ENCODE results near the gene RTKN2.

Gene RTKN2

DNA sequence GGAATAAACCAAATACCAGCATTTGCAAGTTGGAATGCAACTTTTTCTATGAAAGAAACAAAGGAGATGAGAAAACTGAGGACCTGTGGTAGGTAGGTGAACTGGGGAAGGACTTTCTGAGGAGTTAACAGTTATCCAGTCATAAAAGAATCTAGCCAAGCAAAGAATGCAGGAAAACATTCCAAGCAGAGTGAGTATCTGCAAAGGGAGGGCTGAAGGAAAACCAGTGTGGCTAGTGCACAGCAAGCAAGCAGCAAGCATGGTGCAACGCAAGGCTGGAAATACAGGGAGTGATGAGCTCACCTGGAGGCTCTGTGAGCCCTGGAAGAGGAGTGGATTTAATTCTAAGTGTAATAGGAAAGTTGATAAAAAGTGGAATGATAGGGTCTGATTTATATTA is 44.0 kb downstream of the RTKN2 start:
- peak; percentile 80 for DNase-seq (ENCODE audit: low read depth)

GRCh38 chr10:62217683-62218082 is 51.0 kb downstream of the RTKN2 start:
- no peak for DNase-seq (ENCODE audit: low read depth)

GRCh38 chr10:62214364-62214874 is 54.2 kb downstream of the RTKN2 start:
- DNase-seq (ENCODE audit: low read depth) = no peak

DNA sequence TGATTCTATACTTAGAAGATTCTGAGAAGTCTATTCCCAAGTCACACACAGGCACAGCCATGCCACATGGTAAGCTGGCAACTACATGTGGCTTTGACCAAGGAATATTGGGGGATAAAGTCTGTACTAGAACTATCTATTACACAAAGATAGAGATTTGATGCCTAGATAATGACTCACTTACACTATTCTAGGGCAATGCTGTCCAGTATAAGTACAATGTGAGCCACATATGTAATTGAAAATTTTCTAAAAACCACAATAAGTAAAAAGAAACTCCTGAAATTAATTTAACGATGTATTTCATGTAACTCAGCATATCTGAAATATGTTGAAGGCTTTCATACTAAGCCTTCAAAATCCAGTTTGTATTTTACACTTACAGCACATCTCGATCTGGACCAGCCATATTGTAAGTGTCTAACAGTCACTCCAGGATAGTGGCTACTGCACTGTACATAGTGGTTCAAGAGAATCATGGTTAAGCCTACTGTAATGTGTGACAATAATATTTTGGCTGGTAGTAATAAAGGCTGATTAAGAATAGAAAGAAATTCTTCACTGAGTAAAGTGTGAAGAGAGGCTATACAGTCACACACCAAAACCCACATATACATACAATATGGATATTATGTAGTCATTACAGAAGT is 62.8 kb downstream of the RTKN2 start:
- no peak for DNase-seq (ENCODE audit: low read depth)

GRCh38 chr10:62199584-62199983 is 69.1 kb downstream of the RTKN2 start:
- DNase-seq (ENCODE audit: low read depth) = no peak

GRCh38 chr10:62196528-62196927 is 72.1 kb downstream of the RTKN2 start:
- no peak for DNase-seq (ENCODE audit: low read depth)

DNA sequence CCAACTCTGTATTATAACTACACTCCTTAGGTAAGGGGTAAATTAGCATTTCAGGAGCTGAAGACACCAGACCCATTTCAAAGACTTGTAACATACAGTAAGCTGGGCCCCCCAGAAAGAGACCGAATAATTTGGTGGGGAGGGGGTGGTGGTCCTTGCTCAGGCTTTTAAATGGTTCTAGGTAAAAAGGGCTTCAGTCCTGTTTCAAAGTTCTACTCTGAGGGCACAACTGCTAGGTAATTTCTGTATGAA is 73.0 kb downstream of the RTKN2 start:
- DNase-seq (ENCODE audit: low read depth) = no peak

DNA sequence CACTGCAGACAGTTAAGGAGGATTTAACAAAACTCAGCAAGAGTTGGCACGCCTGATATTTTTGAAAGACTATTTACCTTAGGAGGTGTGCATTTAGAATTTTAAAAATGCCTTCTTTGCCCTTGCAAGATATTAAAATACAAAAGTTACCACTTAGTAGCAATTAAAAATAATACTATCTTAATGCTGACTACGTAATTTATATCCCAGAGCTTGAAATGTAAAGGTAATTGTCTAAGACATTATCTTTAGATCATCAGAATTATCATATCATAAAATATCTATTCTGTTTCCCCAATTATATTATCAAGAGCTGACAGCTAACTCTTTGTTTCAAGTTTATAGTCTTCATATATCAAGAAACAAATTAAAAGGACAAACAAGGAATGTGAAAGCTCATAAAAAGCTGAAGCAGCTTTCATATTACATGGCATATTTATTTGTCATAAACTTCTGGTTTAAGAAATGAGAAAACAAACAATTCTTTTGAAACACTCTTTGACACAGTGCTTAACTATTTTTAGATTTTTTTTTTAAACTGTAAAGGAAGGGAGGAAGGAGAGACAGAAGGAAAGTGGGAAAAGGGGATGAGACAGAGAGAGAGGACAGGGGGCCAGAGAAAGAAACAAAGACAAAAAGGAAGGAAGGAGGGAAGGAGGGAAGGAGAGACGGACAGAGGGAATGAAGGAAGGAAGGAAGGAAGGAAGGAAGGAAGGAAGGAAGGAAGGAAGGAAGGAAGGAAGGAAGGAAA is 73.5 kb downstream of the RTKN2 start:
- DNase-seq (ENCODE audit: low read depth) = no peak

DNA sequence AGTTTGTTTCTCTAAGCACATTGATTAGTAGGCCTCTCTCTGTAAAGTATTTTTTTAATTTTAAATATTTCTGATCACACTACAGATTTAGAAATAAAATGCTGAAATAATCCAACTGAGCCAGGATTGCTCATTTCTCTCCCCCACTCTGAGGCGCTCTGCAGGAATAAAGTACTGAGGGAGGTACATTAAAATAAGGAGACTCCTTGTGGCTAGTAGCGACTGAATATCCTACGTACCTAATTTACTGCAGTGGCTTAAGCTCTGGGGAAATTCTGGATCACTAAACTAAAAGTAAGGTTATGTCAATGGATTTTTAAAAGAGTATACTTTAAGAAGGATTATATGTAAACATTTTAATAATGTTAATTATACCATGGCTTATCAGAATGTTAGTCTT is 75.2 kb downstream of the RTKN2 start:
- no peak for DNase-seq (ENCODE audit: low read depth)

GRCh38 chr10:62189131-62189530 is 79.5 kb downstream of the RTKN2 start:
- no peak for DNase-seq (ENCODE audit: low read depth)

- DNase-seq (ENCODE audit: low read depth) = no peak
These were observed 80.5 kb downstream of the RTKN2 start for GRCh38 chr10:62188021-62188616.

GRCh38 chr10:62186999-62187675 is 81.5 kb downstream of the RTKN2 start:
- peak; percentile 61 for DNase-seq (ENCODE audit: low read depth)

DNA sequence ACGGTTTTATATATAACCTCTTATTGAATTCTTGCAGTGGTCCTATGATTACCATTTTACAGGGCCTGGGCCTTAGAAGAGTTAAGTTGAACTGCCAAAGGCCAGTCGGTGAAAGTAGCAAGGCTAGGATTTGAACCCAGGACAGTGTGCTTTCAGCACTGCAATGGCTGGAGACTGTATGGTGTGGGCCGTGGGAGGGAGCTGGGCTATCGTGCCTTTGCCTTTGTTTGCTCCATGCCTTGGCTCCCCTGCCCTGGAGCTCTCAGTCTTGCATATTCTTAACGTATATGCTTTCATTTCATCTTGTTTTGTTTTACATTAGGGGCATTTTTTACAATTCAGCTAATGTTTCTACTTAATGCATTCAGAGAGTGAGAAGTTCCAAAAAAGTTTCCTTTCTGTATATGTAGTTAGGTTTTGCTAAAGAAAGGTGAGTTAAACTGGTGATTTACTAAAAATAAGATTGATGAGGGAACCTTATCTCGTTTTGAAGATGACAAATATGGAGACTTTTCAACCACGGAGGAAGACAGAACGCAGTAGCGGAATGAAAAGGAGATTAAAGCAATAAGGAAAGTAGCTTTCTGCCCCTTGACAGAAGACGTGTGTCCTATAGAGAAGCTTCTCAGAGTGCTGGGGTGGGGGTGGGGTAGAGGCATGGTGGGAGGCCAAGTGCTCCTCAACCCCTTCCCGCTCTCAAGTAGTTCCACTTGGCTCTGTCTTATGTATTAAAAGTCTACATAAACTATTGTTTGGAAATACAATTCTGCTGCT is 82.5 kb downstream of the RTKN2 start:
- DNase-seq (ENCODE audit: low read depth) = peak; percentile 20

DNA sequence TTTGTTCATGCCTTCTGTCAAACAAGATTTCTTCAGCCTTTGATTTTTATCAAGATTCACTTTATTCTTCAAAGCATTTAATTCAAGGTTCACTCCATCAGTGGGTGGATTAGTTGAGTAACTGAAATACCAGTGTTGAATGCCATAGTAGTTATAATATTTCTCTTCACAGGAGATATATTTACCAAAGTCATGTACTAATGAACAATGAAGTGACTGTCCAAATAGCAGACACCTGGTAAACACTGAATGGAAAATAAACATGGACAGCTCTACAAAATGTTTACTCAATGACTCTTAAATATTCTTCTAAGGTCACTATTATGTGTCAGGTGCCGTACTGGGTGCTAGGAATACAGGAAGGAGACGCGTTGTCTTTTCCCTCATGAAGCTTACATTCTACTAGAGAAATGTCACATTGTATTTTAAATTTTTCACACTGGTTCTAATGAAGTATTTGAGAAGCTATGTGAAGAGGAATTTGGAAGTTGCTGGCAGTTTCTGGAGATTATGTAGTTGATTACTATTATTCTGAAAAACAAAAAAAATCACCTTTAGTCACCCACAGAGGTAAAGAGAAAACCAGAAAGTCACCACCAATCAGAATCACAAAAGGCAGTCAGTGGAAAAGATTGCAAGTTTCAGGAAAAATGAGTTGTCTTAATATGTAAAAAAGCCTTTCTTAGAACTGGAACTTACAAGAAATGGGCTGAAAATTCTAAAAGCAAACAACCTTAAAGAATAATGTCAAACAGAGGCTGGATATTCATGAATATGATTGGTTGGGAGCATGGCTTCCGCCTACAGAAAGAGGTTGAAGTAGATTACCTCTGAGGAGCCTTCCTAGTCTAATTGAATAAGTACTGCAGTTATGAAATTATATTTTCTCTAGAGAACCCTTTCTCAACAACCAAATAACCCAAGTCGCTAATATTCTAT is 84.5 kb downstream of the RTKN2 start:
- peak; percentile 36 for DNase-seq (ENCODE audit: low read depth)

GRCh38 chr10:62183442-62183841 is 85.2 kb downstream of the RTKN2 start:
- DNase-seq (ENCODE audit: low read depth) = no peak

DNA sequence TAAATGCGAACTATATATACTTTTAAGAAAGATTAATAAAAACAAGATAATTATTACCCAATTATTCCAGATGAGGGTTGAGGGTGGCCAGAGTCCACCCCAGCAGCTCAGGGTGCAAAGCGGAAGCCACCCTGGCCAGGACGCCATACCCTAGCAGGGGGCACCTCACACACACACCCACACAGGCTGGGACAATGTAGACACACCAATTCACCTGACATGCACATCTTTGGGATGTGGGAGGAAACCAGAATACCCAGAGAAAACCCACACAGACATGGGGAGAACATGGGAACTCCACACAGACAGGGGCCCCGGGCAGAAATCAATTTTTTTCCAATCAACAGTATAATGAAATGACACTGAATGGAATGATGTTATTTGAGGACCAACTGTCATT is 86.0 kb downstream of the RTKN2 start:
- no peak for DNase-seq (ENCODE audit: low read depth)

- no peak for DNase-seq (ENCODE audit: low read depth)
These were observed 86.5 kb downstream of the RTKN2 start for GRCh38 chr10:62182171-62182570.

GRCh38 chr10:62180677-62181076 is 88.0 kb downstream of the RTKN2 start:
- no peak for DNase-seq (ENCODE audit: low read depth)

DNA sequence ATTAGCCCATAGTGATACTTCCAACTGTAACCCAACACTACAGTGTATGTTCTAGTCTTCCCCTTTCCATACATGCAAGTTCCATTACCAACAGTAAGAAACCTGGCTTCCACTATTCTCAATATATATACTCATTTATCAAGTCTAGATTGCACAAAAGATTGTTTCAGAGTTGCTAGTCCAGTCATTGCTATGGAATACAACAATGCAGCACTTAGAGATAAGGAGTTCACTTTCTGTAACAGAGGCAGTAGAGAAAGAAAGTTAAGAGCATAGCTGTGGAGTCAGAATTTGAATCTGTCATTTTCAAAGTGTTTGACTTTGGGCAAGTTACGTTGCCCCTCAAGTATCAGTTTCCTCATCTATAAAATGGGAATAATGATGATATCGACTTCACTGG is 90.1 kb downstream of the RTKN2 start:
- peak; percentile 84 for DNase-seq (ENCODE audit: low read depth)

GRCh38 chr10:62177111-62177510 is 91.5 kb downstream of the RTKN2 start:
- peak; percentile 54 for DNase-seq (ENCODE audit: low read depth)

GRCh38 chr10:62175251-62175650 is 93.4 kb downstream of the RTKN2 start:
- no peak for DNase-seq (ENCODE audit: low read depth)

All from amniotic epithelial cell (primary cell).